Brain microvascular endothelial cell (primary cell): Measurements from ENCODE around the gene CR1.
"Not testable (repeated sequence)": the region's sequence is repeated elsewhere in the genome, so short reads cannot be mapped to it uniquely, and the experiment has no call there.

Source experiments
- DNase-seq: peaks from one replicate; pipeline ENCODE4 v3.0.0-alpha.2; 2020
- H3K27ac ChIP-seq: fragments of 250-450 bp; sonication (Bioruptor Pico); 2 replicates; pipeline ENCODE4 v1.5.1; 2020; ENCODE audit warnings: mild to moderate bottlenecking, moderate library complexity
- H3K27me3 ChIP-seq: fragments of 250-450 bp; sonication (Bioruptor Pico); replicated peaks from 2 replicates; pipeline ENCODE4 v1.5.1; 2020; ENCODE audit warnings: mild to moderate bottlenecking
- H3K36me3 ChIP-seq: fragments of 250-450 bp; sonication (Bioruptor Pico); replicated peaks from 2 replicates; pipeline ENCODE4 v1.5.1; 2020; ENCODE audit warnings: mild to moderate bottlenecking
- H3K4me3 ChIP-seq: 2 replicates; pipeline ENCODE4 v1.5.1; 2011; ENCODE audit warnings: low read depth, mild to moderate bottlenecking, control low read depth, low read length, moderate library complexity
- in situ Hi-C: cut with HindIII; loops from 2 replicates; pipeline ENCODE4 v1.10.0; 2017; ENCODE audit warnings: low sequenced_read_pairs, low pct_ligation_motif_present
- TF ChIP-seq, protein P1 (sequence below): IDR thresholded peaks from 2 replicates; pipeline ENCODE4 v1.5.1; 2011; ENCODE audit warnings: low read depth, mild to moderate bottlenecking, moderate library complexity, low read length, control low read depth, inconsistent platforms; ENCODE audit errors: missing control alignments

The CR1 gene

DNA sequence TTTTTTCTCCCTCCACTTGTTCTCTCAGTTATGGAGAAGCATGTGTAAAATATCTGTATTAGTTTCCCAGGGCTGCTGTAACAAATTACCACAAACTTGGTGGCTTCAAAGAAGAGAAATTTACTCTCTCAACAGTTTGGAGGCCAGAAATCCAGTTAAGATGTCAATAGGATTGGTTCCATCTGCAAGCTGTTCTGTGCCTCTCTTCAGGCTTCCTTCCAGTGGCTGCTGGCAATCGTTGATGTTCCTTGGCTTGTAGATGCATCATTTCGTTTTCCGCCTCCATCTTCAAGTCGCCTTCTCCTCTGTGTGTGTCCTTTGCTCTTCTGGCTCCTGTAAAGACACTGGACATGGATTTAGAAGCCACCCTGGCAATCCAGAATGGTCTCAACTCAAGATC lies 194.6 kb downstream of the CR1 start:
- H3K27ac ChIP-seq, DNase-seq, H3K4me3 ChIP-seq, H3K36me3 ChIP-seq, in situ Hi-C loops, H3K27me3 ChIP-seq: not testable (repeated sequence)

DNA sequence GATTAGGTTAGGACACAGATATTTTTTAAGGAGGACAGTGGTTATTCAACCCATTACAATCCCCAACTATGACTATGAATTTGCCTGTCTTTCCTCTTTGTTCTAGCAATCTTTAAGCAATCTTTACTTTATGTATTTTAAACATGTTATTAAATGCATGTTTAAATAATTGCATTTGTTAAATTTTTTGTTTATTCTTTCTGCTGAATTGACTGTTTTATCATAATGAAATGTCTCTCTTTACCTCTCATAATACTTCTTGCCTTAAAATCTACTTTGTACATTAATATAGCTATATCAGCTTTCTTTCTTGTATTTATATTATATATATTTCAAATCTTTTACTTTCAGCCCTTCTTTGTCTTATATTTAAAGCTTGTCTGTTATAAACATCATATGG lies 195.1 kb downstream of the CR1 start:
- TF ChIP-seq, protein P1, sequence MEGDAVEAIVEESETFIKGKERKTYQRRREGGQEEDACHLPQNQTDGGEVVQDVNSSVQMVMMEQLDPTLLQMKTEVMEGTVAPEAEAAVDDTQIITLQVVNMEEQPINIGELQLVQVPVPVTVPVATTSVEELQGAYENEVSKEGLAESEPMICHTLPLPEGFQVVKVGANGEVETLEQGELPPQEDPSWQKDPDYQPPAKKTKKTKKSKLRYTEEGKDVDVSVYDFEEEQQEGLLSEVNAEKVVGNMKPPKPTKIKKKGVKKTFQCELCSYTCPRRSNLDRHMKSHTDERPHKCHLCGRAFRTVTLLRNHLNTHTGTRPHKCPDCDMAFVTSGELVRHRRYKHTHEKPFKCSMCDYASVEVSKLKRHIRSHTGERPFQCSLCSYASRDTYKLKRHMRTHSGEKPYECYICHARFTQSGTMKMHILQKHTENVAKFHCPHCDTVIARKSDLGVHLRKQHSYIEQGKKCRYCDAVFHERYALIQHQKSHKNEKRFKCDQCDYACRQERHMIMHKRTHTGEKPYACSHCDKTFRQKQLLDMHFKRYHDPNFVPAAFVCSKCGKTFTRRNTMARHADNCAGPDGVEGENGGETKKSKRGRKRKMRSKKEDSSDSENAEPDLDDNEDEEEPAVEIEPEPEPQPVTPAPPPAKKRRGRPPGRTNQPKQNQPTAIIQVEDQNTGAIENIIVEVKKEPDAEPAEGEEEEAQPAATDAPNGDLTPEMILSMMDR = no peak
- Histone ChIP-seq H3K27ac (no peak overlapping the region), H3K36me3 (no peaks in the 10 kb centered on the region), H3K27me3 (peaks cover 8% of the 10 kb centered on the region), H3K4me3 (no peak overlapping the region)
- DNase-seq = no peak
- in situ Hi-C loops = no loop called here
